ENCODE measurements around the gene PLEK.
"Not testable (repeated sequence)": the region's sequence is repeated elsewhere in the genome, so short reads cannot be mapped to it uniquely, and the experiment has no call there.

PLEK gene

DNA sequence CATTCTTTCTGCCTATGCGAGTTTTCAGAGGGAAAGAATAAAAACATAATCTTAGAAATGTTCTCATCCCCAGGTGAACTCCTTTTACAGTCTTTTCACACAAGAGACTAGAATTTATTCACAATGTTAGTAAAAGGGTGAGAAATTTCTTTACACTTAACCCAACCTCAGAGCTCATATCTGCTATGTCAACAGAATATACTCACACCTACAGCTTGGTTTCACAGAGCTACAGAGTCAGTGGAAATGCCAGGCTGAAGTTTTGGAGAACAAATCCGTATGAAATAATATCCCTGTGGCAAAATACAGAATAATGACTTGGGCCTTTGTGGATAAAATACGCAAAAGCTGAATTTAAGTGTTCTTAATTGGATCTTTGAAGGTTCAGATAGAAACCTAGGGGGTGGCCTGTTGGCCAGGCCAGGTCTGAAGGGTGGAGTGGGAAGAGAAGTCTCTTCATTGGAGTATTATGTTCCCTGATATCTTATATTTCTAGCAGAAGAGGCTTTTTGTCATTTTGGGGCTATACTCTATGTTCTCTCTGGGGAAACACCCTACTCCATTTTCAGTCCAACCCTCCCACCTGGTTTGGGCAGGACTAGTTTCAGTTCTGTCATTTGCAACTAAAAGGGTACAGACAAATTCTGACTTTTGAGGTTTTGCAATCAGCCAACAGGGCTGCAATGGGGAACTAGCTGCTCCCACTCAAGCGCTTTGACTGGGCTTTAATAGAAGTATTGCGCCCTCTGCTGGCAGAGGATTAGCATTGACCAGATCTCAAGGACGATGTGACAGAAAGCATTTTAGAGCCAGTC lies 76.3 kb downstream of the PLEK start:
- Histone ChIP-seq H3K27me3 (replicated peaks; ENCODE audit: control insufficient read depth, insufficient read depth, low read length) (no peaks in the 10 kb centered on the region), H3K36me3 (ENCODE audit: control insufficient read depth, insufficient read depth, low read length) (no peaks in the 10 kb centered on the region), H3K4me3 (replicated peaks; ENCODE audit: low read depth, low read length) (no peak overlapping the region; the same call in 1 of the 2 replicates)
- peak; percentile 82 for DNase-seq (ENCODE audit: extremely low read depth, insufficient read length)
- TF ChIP-seq, protein P1, sequence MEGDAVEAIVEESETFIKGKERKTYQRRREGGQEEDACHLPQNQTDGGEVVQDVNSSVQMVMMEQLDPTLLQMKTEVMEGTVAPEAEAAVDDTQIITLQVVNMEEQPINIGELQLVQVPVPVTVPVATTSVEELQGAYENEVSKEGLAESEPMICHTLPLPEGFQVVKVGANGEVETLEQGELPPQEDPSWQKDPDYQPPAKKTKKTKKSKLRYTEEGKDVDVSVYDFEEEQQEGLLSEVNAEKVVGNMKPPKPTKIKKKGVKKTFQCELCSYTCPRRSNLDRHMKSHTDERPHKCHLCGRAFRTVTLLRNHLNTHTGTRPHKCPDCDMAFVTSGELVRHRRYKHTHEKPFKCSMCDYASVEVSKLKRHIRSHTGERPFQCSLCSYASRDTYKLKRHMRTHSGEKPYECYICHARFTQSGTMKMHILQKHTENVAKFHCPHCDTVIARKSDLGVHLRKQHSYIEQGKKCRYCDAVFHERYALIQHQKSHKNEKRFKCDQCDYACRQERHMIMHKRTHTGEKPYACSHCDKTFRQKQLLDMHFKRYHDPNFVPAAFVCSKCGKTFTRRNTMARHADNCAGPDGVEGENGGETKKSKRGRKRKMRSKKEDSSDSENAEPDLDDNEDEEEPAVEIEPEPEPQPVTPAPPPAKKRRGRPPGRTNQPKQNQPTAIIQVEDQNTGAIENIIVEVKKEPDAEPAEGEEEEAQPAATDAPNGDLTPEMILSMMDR (IDR thresholded peaks at IDR 0.05; ENCODE audit: insufficient read depth, low read length, poor library complexity, severe bottlenecking): peak; percentile 70

DNA sequence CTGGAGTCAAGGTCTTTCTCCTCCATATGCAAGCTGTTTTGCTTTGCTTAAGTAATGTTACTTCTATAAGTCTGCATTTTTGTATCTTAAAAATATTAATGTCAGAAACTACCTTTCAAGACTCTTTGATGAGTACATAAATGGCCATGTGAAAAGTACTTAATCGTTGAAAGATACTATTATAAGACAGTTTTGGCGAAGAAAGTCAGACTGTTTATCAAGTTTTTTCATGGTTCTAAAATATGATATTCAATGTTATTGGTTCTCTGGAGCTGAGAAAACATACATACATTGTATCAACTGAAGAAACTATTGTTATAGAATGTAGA lies 76.9 kb downstream of the PLEK start:
- TF ChIP-seq, protein P1 (IDR thresholded peaks at IDR 0.05; ENCODE audit: insufficient read depth, low read length, poor library complexity, severe bottlenecking): no peak

DNA sequence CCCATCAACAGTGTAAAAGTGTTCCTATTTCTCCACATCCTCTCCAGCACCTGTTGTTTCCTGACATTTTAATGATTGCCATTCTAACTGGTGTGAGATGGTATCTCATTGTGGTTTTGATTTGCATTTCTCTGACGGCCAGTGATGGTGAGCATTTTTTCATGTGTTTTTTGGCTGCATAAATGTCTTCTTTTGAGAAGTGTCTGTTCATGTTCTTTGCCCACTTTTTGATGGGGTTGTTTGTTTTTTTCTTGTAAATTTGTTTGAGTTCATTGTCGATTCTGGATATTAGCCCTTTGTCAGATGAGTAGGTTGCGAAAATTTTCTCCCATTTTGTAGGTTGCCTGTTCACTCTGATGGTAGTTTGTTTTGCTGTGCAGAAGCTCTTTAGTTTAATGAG lies 81.3 kb downstream of the PLEK start:
- H3K4me3 ChIP-seq (replicated peaks; ENCODE audit: low read depth, low read length); H3K36me3 ChIP-seq (ENCODE audit: control insufficient read depth, insufficient read depth, low read length); H3K27me3 ChIP-seq (replicated peaks; ENCODE audit: control insufficient read depth, insufficient read depth, low read length): not testable (repeated sequence)

More for the DNA sequence above, 76.9 kb downstream of the PLEK start:
- Histone ChIP-seq H3K4me3 (replicated peaks; ENCODE audit: low read depth, low read length) (no peak overlapping the region), H3K36me3 (ENCODE audit: control insufficient read depth, insufficient read depth, low read length) (no peaks in the 10 kb centered on the region), H3K27me3 (replicated peaks; ENCODE audit: control insufficient read depth, insufficient read depth, low read length) (no peaks in the 10 kb centered on the region)
- no peak for DNase-seq (ENCODE audit: extremely low read depth, insufficient read length)

More for the DNA sequence above, 81.3 kb downstream of the PLEK start:
- not testable (repeated sequence) for DNase-seq (ENCODE audit: extremely low read depth, insufficient read length)

Measured in GM06990 (cell line).